ENCODE results near the gene CRHR1. TPM values are rescaled to one million over a fixed set of nuclear protein-coding genes. Genes with fewer than 3 reads are reported as not detected.

Gene CRHR1
- total RNA-seq, 2 donors from 2014 or later = not detected

- no peak for DNase-seq (ENCODE audit: low spot score)
- Histone ChIP-seq H3K27me3 (replicated peaks; ENCODE audit: insufficient read depth) (no peaks in the 10 kb centered on the region), H3K4me1 (ENCODE audit: control insufficient read depth in 1 of 2, low read depth in 2 of 2) (peaks cover 0 to 9% of the 10 kb centered on the region in 2 donors), H3K4me3 (no peak overlapping the region), H3K27ac (no peak overlapping the region), H3K9me3 (no peaks in the 10 kb centered on the region), H3K36me3 (no peaks in the 10 kb centered on the region)
- TF ChIP-seq CTCF (IDR thresholded peaks at IDR 0.05) = no peak
- ATAC-seq (ENCODE audit: insufficient number of reproducible peaks, low FRiP score, low read depth) = no peak
Observed at GRCh38 chr17:45770632-45771270, 13.4 kb upstream of the CRHR1 start.

GRCh38 chr17:45771271-45771959 is 12.7 kb upstream of the CRHR1 start:
- no peak for DNase-seq (ENCODE audit: low spot score)
- H3K4me3 ChIP-seq = no peak overlapping the region
- H3K4me1 ChIP-seq (ENCODE audit: control insufficient read depth in 1 of 2, low read depth in 2 of 2) = peaks cover 0 to 11% of the 10 kb centered on the region in 2 donors
- H3K27ac ChIP-seq = no peak overlapping the region
- H3K36me3 ChIP-seq = no peaks in the 10 kb centered on the region
- peaks cover 3% of the 10 kb centered on the region for H3K27me3 ChIP-seq (replicated peaks; ENCODE audit: insufficient read depth)
- H3K9me3 ChIP-seq = no peaks in the 10 kb centered on the region
- no peak for TF ChIP-seq CTCF (IDR thresholded peaks at IDR 0.05)
- ATAC-seq (ENCODE audit: insufficient number of reproducible peaks, low FRiP score, low read depth) = no peak

- Histone ChIP-seq H3K4me1 (ENCODE audit: control insufficient read depth in 1 of 2, low read depth in 2 of 2) (peaks cover 0 to 11% of the 10 kb centered on the region in 2 donors), H3K27me3 (replicated peaks; ENCODE audit: insufficient read depth) (peaks cover 6% of the 10 kb centered on the region), H3K27ac (no peak overlapping the region), H3K36me3 (no peaks in the 10 kb centered on the region), H3K9me3 (no peaks in the 10 kb centered on the region), H3K4me3 (no peak overlapping the region)
- no peak for ATAC-seq (ENCODE audit: insufficient number of reproducible peaks, low FRiP score, low read depth)
- no peak for DNase-seq (ENCODE audit: low spot score)
- no peak for TF ChIP-seq CTCF (IDR thresholded peaks at IDR 0.05)
Observed at GRCh38 chr17:45775148-45775547, 9.0 kb upstream of the CRHR1 start.

- no peak for DNase-seq (ENCODE audit: low spot score)
- TF ChIP-seq CTCF (IDR thresholded peaks at IDR 0.05) = no peak
- Histone ChIP-seq H3K4me1 (ENCODE audit: control insufficient read depth in 1 of 2, low read depth in 2 of 2) (peaks cover 0 to 11% of the 10 kb centered on the region in 2 donors), H3K9me3 (no peaks in the 10 kb centered on the region), H3K4me3 (no peak overlapping the region), H3K27ac (no peak overlapping the region), H3K36me3 (no peaks in the 10 kb centered on the region), H3K27me3 (replicated peaks; ENCODE audit: insufficient read depth) (peaks cover 6% of the 10 kb centered on the region)
- no peak for ATAC-seq (ENCODE audit: insufficient number of reproducible peaks, low FRiP score, low read depth)
Observed at GRCh38 chr17:45775576-45776011, 8.5 kb upstream of the CRHR1 start.

GRCh38 chr17:45776896-45777295 is 7.2 kb upstream of the CRHR1 start:
- Histone ChIP-seq H3K27me3 (replicated peaks; ENCODE audit: insufficient read depth) (peaks cover 6% of the 10 kb centered on the region), H3K4me3 (no peak overlapping the region), H3K4me1 (ENCODE audit: control insufficient read depth in 1 of 2, low read depth in 2 of 2) (peaks cover 0 to 11% of the 10 kb centered on the region in 2 donors), H3K36me3 (no peaks in the 10 kb centered on the region), H3K9me3 (no peaks in the 10 kb centered on the region), H3K27ac (no peak overlapping the region)
- DNase-seq (ENCODE audit: low spot score) (no peak), ATAC-seq (ENCODE audit: insufficient number of reproducible peaks, low FRiP score, low read depth) (no peak)
- no peak for TF ChIP-seq CTCF (IDR thresholded peaks at IDR 0.05)
